GM18909 (cell line): Measurements from ENCODE around the gene FOXP4.
"Not testable (repeated sequence)": the region's sequence is repeated elsewhere in the genome, so short reads cannot be mapped to it uniquely, and the experiment has no call there.

Experiments
- ATAC-seq: cut with Tn5 transposase; IDR thresholded peaks from one replicate; pipeline ENCODE4 v1.9.1; 2021; ENCODE audit warnings: mild to moderate bottlenecking; ENCODE audit not compliant: unreplicated experiment, poor library complexity

The FOXP4 gene

GRCh38 chr6:41619193-41619592 is 73.0 kb downstream of the FOXP4 start:
- not testable (repeated sequence) for ATAC-seq

DNA sequence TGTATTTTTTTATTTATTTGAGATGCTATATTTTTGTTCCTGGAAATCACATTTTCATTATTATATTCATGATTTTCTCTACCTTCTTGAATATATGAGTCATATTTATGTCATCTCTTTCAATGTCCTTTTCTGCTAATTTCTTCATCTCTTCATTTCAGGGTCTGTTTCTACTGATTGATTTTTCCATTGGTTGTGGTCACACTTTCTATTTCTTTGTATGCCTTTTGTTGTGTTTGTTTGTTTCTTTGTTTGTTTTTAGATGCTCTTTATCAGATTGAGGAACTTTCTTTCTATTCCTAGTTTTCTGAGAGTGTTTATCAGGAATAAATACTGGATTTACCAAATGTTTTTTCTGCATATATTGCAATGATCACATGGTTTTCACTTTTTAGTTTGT is 75.2 kb downstream of the FOXP4 start:
- ATAC-seq: no peak

DNA sequence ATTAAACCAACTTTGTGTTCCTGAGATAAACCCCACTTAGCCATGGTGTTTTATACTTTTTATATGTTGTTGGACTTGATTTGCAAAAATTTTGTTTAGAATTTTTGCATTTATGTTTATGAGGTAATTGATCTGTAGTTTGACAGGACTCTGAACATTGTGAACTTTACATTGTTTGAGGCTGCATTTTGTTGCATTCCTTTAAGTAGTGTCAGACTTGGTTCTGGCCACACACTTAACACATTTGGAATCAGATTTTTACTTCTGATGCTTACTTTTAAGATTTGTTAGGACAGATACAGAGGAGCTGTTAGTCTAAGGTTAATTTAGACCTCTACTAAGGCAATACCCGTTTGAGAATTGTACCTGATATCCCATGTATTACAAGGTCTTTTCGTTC is 75.6 kb downstream of the FOXP4 start:
- ATAC-seq: no peak

DNA sequence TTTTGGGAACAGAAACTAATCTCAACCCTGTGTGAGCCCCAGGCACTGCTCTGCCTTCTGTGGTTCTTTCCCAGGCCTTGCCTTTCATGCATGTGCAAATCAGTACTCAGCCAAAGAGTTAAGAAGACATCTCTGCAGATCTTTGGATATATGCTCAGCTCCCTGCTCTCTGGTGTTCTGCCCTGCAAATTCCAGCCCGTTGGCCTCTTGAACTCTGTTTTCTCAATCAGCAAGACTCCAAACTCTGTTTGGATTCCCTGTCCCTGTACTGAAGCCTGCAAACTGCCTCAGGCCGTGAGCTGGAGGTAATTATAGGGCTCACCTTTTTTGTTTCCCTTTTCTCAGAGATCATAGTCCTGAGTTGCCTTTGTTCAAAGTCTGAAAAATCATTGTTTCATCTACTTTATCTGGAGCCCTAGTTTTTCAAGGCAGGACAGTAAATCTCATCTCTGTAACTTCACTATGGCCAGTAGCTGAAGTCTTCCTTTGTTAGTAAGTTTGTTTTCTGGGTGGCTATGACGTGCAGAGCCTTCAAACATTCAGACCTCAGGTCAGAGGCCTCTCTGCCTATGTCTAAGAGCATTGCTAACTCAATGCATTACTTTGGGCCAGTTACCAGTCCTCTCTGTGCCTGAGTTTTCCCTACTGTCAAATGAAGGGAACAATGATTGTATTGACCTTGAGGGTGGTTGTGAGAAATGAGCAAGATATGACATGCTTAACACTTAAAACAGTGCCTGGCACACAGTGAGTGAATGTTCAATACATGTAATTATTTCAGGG is 76.2 kb downstream of the FOXP4 start:
- ATAC-seq: no peak

DNA sequence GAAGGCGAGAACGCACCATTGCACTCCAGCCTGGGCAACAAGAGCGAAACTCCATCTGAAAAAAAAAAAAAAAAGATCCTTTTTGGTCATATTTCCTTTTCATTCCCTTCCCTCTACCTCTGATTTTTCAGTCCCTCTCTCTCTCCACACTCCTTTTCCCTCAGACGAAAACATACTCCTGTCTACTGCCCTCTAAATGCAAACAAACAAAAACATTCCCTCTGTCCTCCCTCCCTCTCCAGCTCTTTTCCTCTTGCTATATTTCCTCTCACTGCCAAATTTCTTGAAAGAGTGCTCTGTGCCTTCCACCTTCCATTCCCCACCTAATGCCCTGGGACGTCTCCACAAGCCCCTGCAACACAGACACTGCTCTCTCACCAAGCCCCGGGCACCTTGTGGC is 77.1 kb downstream of the FOXP4 start:
- ATAC-seq: no peak

- no peak for ATAC-seq
Observed at GRCh38 chr6:41624621-41625380, 78.6 kb downstream of the FOXP4 start.

GRCh38 chr6:41625442-41625841 is 79.3 kb downstream of the FOXP4 start:
- ATAC-seq: no peak

GRCh38 chr6:41626022-41626421 is 79.8 kb downstream of the FOXP4 start:
- ATAC-seq: no peak

- no peak for ATAC-seq
Observed at GRCh38 chr6:41626917-41627316, 80.7 kb downstream of the FOXP4 start.

GRCh38 chr6:41629128-41629527 is 82.9 kb downstream of the FOXP4 start:
- no peak for ATAC-seq

DNA sequence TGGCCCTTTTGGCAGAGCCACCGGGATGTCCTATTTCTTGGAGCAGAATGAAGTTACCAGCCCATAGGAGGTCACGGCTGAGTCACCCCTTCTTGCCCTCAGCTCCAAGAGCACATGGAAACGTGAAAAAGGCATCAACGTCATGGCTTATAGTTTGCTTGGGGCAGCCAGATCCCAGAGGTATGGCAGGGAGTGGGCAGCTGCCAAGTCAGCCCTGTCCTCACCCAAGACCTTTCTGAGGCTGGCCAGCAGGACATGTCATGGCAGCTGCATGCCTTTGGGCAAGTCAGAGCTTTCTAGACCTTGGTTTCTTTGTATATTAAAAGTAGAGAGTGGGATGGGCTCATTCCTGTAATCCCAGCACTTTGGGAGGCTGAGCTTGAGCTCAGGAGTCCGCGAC is 83.9 kb downstream of the FOXP4 start:
- ATAC-seq: no peak

DNA sequence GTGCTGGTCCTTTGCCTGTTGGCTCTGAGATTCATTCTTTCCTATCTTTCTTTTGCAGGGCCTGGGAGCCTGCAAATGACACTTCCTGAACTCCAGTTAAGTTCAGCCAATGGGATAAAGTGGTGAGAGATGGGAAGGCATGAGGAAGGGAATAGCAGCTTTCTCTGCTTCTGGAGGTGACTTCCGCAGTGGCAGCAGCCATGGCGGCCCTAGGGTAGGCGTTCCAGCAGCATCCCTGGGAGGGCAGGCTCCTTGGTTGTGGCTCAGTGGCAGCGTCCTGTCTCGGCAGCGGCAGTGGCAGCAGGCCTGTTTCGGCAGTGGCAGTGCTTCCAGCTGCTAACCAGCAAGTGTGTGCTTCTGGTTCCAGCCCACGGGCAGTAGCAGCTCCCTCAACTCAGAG is 84.8 kb downstream of the FOXP4 start:
- ATAC-seq: no peak

- ATAC-seq: no peak
Observed at GRCh38 chr6:41633056-41633634, 87.0 kb downstream of the FOXP4 start.

GRCh38 chr6:41634657-41635056 is 88.5 kb downstream of the FOXP4 start:
- ATAC-seq: no peak

DNA sequence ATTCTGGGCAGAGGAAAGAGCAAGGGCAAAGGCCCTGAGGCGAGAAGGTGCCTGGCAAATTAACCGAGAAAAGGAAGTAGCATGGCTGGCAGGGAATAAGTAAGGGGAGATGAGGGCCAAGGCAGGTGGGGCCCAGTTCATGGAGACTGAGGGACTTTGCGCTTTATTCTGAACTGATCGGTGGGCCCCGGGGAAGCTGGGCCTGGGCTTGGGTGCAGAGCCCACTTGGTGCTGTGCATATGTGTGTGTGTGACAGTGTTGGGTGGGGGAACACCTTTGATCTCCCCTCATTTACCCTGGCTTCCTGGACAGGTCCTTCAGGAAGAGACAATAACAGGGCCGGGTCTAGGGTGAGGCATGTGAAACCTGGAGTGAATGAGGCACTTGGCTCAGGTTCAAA is 89.2 kb downstream of the FOXP4 start:
- no peak for ATAC-seq

DNA sequence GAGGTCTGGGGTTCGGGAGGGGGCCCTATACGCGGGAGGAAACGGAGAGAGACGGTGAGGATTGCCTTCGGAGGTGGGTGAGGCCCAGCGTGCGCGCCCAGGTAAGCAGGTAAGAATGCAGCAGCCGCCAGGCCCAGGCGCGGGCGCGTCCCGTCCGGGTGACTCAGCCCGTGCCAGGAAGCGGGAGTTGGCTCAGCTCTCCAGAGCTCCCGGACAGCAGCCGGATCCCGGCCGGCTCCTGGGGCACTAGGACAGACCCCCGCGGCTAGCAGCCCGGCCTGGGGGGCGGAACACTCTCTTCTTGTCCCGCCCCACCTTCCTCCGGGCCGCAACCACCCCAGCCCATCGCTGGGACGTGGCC is 90.6 kb downstream of the FOXP4 start:
- ATAC-seq: no peak

DNA sequence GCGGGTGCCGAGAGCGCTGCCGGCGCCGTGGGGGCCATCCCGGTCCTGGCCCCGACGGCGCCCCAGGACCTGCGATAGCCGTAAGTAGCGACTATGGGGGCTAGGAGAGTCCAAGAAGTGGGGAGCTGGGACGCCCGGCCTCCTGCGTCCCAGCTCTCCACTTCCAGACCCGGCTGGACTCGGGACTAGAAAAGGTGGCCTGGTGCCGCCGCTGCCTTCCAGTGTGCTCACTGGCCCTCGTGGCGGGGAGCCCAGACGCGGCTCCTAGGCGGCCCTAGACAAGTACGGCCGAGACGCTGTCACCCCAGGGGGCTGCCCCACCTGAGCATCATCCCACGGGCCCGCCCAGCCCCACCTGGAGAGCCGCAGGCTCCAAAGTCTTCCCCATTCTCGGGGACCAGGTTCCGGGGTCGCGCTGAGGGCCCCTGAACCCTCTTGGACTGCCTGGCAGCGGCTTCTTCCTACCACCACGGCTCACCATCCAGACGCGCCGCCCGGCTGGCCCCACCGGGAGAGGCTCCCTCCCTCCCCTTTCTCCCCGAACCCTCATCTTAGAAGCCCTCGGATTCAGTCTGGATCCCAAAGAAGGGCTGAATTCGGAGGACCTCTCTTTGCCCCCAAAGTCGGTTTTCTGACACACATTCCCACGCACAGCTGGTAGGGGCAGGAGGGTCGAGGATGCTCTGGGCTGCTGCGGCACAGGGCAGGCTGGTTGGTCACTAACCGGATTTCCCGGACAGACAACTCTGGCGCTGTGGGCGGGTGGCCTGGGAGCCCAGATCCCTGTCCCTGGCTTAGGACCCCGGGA is 91.2 kb downstream of the FOXP4 start:
- ATAC-seq: no peak

- ATAC-seq: no peak
Observed at GRCh38 chr6:41638002-41638934, 92.1 kb downstream of the FOXP4 start, which contains the start of gene MDFI. Gene MDFI, plus strand, starts transcription at chr6:41638468. Its CDS starts 282 bp downstream, at chr6:41638750.

GRCh38 chr6:41638935-41639808 is 93.0 kb downstream of the FOXP4 start:
- no peak for ATAC-seq
